GM19468 (cell line): ENCODE results near the gene GPR34.

ENCODE experiments used
- ATAC-seq: cut with Tn5 transposase; IDR thresholded peaks from one replicate; pipeline ENCODE4 v1.9.1; 2021; ENCODE audit warnings: mild to moderate bottlenecking, moderate library complexity, moderate number of reproducible peaks; ENCODE audit not compliant: unreplicated experiment; ENCODE audit errors: extremely low read depth

Gene GPR34

GRCh38 chrX:41730081-41730480 is 41.3 kb downstream of the GPR34 start:
- no peak for ATAC-seq

GRCh38 chrX:41732260-41732659 is 43.5 kb downstream of the GPR34 start:
- no peak for ATAC-seq

GRCh38 chrX:41733939-41734338 is 45.2 kb downstream of the GPR34 start:
- peak; percentile 88 for ATAC-seq

GRCh38 chrX:41734530-41734929 is 45.8 kb downstream of the GPR34 start:
- no peak for ATAC-seq

- ATAC-seq: no peak
Measured at GRCh38 chrX:41737065-41737464, 48.3 kb downstream of the GPR34 start.

- no peak for ATAC-seq
Measured at GRCh38 chrX:41739871-41740270, 51.1 kb downstream of the GPR34 start.
